K562 (cell line): Measurements from ENCODE around the gene UNKL.

Experiments
- GABPA ChIP-seq: fragments of 200-800 bp; sonication (Bioruptor generic); conservative IDR thresholded peaks from 2 replicates; pipeline ENCODE4 v1.6.1; 2016; ENCODE audit warnings: low read depth, missing genetic modification characterization, missing compliant biosample characterization
- KLF16 ChIP-seq: IDR thresholded peaks from 2 replicates; pipeline ENCODE4 v1.6.1; 2016; ENCODE audit warnings: antibody characterized with exemption
- NR2C1 ChIP-seq, 2 experiments: fragments of 450-650 bp; IDR thresholded peaks; 2 replicates each; pipeline ENCODE4 v1.6.1; 2017; ENCODE audit warnings: mild to moderate bottlenecking in 2 of 2, antibody characterized with exemption in 1 of 2, inconsistent platforms in 1 of 2, missing compliant biosample characterization in 1 of 2, missing genetic modification characterization in 1 of 2
- POLR2A ChIP-seq: fragments of 450-650 bp; conservative IDR thresholded peaks from 2 replicates; pipeline ENCODE4 v1.6.1; 2016
- SAP30 ChIP-seq: fragments of 200-600 bp; sonication (generic); IDR thresholded peaks from 2 replicates; pipeline ENCODE4 v1.6.1; 2012; ENCODE audit warnings: borderline replicate concordance, low read depth, mild to moderate bottlenecking, moderate library complexity, low read length, control low read depth, inconsistent platforms; ENCODE audit not compliant: insufficient read depth, poor library complexity, severe bottlenecking
- SOX6 ChIP-seq: fragments of 450-650 bp; IDR thresholded peaks from 2 replicates; pipeline ENCODE4 v1.6.1; 2014; ENCODE audit warnings: mild to moderate bottlenecking
- SREBF2 ChIP-seq: sonication (generic); formaldehyde crosslinking; IDR thresholded peaks from 2 replicates; pipeline ENCODE4 v1.4.0; 2020; ENCODE audit warnings: mild to moderate bottlenecking, missing genetic modification reagents
- YY1 ChIP-seq, 3 experiments: IDR thresholded peaks; 2 replicates each; pipeline ENCODE4 v1.6.1; 2011; ENCODE audit warnings: low read length in 2 of 3, mild to moderate bottlenecking in 2 of 3, moderate library complexity in 2 of 3, borderline replicate concordance in 1 of 3, control low read depth in 1 of 3, low read depth in 1 of 3; ENCODE audit not compliant: insufficient read depth in 3 of 3, insufficient replicate concordance in 2 of 3, control insufficient read depth in 1 of 3, insufficient read length in 1 of 3; ENCODE audit errors: extremely low read depth in 1 of 3
- ZNF695 ChIP-seq: fragments of 450-650 bp; formaldehyde crosslinking; IDR thresholded peaks from 2 replicates; pipeline ENCODE4 v1.4.0; 2020; ENCODE audit warnings: mild to moderate bottlenecking, moderate library complexity
- TF ChIP-seq, protein P1 (sequence below): sonication (generic); formaldehyde crosslinking; IDR thresholded peaks from 2 replicates; pipeline ENCODE4 v1.8.1; 2023; ENCODE audit warnings: mild to moderate bottlenecking, missing genetic modification reagents, moderate library complexity
- TF ChIP-seq, protein P2 (sequence below), 3 experiments: IDR thresholded peaks in 2 of 3; conservative IDR thresholded peaks in 1 of 3; 2 replicates each; pipeline ENCODE4 v1.5.1; 2011 to 2012; ENCODE audit warnings: low read length in 3 of 3, mild to moderate bottlenecking in 3 of 3, control low read depth in 2 of 3, improper control_type of control experiment in 1 of 3, inconsistent platforms in 1 of 3, low read depth in 1 of 3, mixed read lengths in 1 of 3, moderate library complexity in 1 of 3; ENCODE audit not compliant: insufficient read depth in 2 of 3
- TF ChIP-seq, protein P3 (sequence below): sonication (generic); formaldehyde crosslinking; IDR thresholded peaks from 2 replicates; pipeline ENCODE4 v1.9.0; 2022; ENCODE audit warnings: mild to moderate bottlenecking, missing genetic modification reagents

DNA sequence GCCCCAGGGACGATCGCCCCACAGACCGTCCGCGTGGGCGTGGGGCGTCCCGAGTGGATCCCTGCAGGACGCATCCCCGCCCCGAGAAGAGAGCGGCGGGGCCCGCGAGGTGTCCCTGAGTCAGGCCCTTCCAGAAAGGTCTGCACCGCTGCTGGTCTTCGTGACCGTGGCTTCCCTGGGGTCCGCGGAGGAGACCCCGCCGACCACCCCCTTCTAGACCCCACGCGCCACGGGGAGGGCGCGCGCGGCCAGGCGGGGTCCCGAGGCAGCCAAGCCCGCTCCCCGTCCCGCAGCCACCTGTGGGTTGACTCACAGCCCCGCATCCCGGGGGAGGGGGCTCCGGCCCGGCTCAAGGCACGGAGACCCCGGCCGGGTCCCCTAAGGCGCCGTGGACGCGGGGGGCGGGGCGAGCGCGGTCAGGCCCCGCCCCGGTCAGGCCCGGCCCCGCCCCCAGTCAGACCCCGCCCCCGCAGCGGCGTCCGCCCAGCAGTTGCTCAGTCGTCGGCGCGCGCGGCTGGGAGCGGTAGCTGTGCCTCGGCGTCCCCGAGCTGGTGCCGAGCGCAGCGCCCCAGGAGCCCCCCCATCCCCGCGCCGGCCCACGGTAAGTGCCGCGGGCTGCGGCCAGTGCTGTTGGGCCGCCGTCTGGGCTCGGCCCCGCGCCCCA, 81.2 kb downstream of the UNKL start, which contains the start of gene BAIAP3:
- TF ChIP-seq KLF16 (no peak), SOX6 (no peak), NR2C1 (IDR thresholded peaks at IDR 0.05) (no peak), NR2C1 (tag; IDR thresholded peaks at IDR 0.05) (no peak), ZNF695 (CRISPR knock-in tag) (no peak), SAP30 (no peak), GABPA (tag) (no peak), SREBF2 (no peak), YY1 (IDR thresholded peaks at IDR 0.05; ENCODE audit: borderline replicate concordance in 1 of 3, control insufficient read depth in 1 of 3, extremely low read depth in 1 of 3, insufficient read depth in 3 of 3, insufficient read length in 1 of 3, insufficient replicate concordance in 2 of 3, low read depth in 1 of 3, low read length in 2 of 3) (no peak), POLR2A (no peak; the same call in 1 of the 2 replicates)
- TF ChIP-seq, protein P1, sequence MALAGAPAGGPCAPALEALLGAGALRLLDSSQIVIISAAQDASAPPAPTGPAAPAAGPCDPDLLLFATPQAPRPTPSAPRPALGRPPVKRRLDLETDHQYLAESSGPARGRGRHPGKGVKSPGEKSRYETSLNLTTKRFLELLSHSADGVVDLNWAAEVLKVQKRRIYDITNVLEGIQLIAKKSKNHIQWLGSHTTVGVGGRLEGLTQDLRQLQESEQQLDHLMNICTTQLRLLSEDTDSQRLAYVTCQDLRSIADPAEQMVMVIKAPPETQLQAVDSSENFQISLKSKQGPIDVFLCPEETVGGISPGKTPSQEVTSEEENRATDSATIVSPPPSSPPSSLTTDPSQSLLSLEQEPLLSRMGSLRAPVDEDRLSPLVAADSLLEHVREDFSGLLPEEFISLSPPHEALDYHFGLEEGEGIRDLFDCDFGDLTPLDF (CRISPR knock-in tag) = no peak
- TF ChIP-seq, protein P2, sequence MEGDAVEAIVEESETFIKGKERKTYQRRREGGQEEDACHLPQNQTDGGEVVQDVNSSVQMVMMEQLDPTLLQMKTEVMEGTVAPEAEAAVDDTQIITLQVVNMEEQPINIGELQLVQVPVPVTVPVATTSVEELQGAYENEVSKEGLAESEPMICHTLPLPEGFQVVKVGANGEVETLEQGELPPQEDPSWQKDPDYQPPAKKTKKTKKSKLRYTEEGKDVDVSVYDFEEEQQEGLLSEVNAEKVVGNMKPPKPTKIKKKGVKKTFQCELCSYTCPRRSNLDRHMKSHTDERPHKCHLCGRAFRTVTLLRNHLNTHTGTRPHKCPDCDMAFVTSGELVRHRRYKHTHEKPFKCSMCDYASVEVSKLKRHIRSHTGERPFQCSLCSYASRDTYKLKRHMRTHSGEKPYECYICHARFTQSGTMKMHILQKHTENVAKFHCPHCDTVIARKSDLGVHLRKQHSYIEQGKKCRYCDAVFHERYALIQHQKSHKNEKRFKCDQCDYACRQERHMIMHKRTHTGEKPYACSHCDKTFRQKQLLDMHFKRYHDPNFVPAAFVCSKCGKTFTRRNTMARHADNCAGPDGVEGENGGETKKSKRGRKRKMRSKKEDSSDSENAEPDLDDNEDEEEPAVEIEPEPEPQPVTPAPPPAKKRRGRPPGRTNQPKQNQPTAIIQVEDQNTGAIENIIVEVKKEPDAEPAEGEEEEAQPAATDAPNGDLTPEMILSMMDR (IDR thresholded peaks at IDR 0.05 in 2 of 3, conservative IDR thresholded peaks at IDR 0.05 in 1 of 3; ENCODE audit: insufficient read depth in 2 of 3, low read depth in 1 of 3, low read length in 3 of 3) = no peak
- TF ChIP-seq, protein P3, sequence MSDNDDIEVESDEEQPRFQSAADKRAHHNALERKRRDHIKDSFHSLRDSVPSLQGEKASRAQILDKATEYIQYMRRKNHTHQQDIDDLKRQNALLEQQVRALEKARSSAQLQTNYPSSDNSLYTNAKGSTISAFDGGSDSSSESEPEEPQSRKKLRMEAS = 0 out of 2 replicates have a peak, but pooled peaks have one; percentile 14
